GM12878 (cell line): ENCODE measurements around the gene SERINC1. TPM values are rescaled to one million over a fixed set of nuclear protein-coding genes. Genes with fewer than 3 reads are reported as not detected.
A peak's percentile ranks its signal among the peaks of the same experiment; 100 is the strongest.

Experiments
- ATAC-seq: fragments of 200-7000 bp; cut with Tn5 transposase; 3 replicates; pipeline ENCODE4 v1.9.1; 2020; ENCODE audit warnings: mild to moderate bottlenecking, moderate library complexity
- Bru-seq: library from RNA; stranded (reverse); fragments of 400-500 nt; gene quantifications from one replicate; lab custom pipeline; 2021; lab: Mats Ljungman, UMichigan
- BruChase-seq, 2 experiments: library from RNA; stranded (reverse); fragments of 400-500 nt; gene quantifications; one replicate each; lab custom pipeline; 2021; lab: Mats Ljungman, UMichigan
- BruUV-seq: library from RNA; stranded (reverse); fragments of 400-500 nt; replicated peaks from 2 replicates; lab custom pipeline; 2021; lab: Mats Ljungman, UMichigan
- CTCF ChIA-PET: fragments of 300-600 bp; sonication (Branson Sonifier 250); formaldehyde crosslinking; extraction: SDS; loops from one replicate; lab custom pipeline; 2021; ENCODE audit warnings: inconsistent platforms; lab: Yijun Ruan, JAX
- POLR2A ChIA-PET: fragments of 350-600 bp; formaldehyde crosslinking; extraction: SDS; loops from one replicate; lab custom pipeline; 2021; ENCODE audit warnings: inconsistent platforms; lab: Charles Lee
- RAD21 ChIA-PET: fragments of 300-600 bp; sonication (Branson Sonifier 250); formaldehyde crosslinking; loops from one replicate; lab custom pipeline; 2023; ENCODE audit warnings: antibody characterized with exemption; ENCODE audit not compliant: unreplicated experiment; lab: Charles Lee
- SMC1A ChIA-PET: fragments of 300-600 bp; sonication (Branson Sonifier 250); formaldehyde crosslinking; loops from one replicate; lab custom pipeline; 2023; ENCODE audit not compliant: unreplicated experiment, uncharacterized antibody; lab: Charles Lee
- DNase-seq: peaks from one replicate; pipeline ENCODE4 v3.0.0-alpha.2; 2011; ENCODE audit warnings: low read depth, low spot score
- FAIRE-seq: peaks from 3 replicates; lab custom pipeline; 2011; peaks lifted over from hg19 to GRCh38; lab: Jason Lieb, UNC
- H2AFZ ChIP-seq: 2 replicates; pipeline ENCODE4 v1.6.0; 2011; ENCODE audit warnings: low read depth, low read length, control low read depth; ENCODE audit not compliant: control insufficient read depth
- H3K27ac ChIP-seq: 2 replicates; pipeline ENCODE4 v1.5.1; 2011; ENCODE audit warnings: control low read depth; ENCODE audit not compliant: control insufficient read depth, insufficient read depth
- H3K27me3 ChIP-seq, 2 experiments: replicated peaks in 1 of 2; 2 replicates each; pipeline versions ENCODE4 v1.6.0 to v1.6.1; 2011; ENCODE audit warnings: low read length in 1 of 2; ENCODE audit not compliant: control insufficient read depth in 2 of 2, insufficient read depth in 2 of 2
- H3K36me3 ChIP-seq, 2 experiments: 2 replicates each; pipeline ENCODE4 v1.5.1; 2011; ENCODE audit warnings: low read length in 1 of 2; ENCODE audit not compliant: control insufficient read depth in 2 of 2, insufficient read depth in 2 of 2
- H3K4me1 ChIP-seq: 2 replicates; pipeline ENCODE4 v1.6.1; 2011; ENCODE audit warnings: mild to moderate bottlenecking, low read length, moderate library complexity, mixed read lengths; ENCODE audit not compliant: control insufficient read depth, insufficient read depth
- H3K4me2 ChIP-seq: 2 replicates; pipeline ENCODE4 v1.6.0; 2011; ENCODE audit warnings: control low read depth; ENCODE audit not compliant: control insufficient read depth, insufficient read depth
- H3K4me3 ChIP-seq: fragments of 200-600 bp; sonication (generic); 2 replicates; pipeline ENCODE4 v1.5.1; 2016
- H3K79me2 ChIP-seq: 2 replicates; pipeline ENCODE4 v1.6.0; 2011; ENCODE audit warnings: low read length; ENCODE audit not compliant: control insufficient read depth, insufficient read depth
- H3K9ac ChIP-seq: 2 replicates; pipeline ENCODE4 v1.8.0; 2011; ENCODE audit warnings: low read length, control low read depth, mixed read lengths; ENCODE audit not compliant: control insufficient read depth, insufficient read depth
- H3K9me3 ChIP-seq: replicated peaks from 3 replicates; pipeline ENCODE4 v1.5.1; 2011; ENCODE audit warnings: mild to moderate bottlenecking, low read length; ENCODE audit not compliant: control insufficient read depth, insufficient read depth
- H4K20me1 ChIP-seq: 2 replicates; pipeline ENCODE4 v1.6.0; 2011; ENCODE audit not compliant: control insufficient read depth, insufficient read depth
- ASH2L ChIP-seq: fragments of 300-600, 200-600 bp; sonication (generic); IDR thresholded peaks from 2 replicates; pipeline ENCODE4 v1.6.1; 2017; ENCODE audit warnings: low read depth, mild to moderate bottlenecking, borderline replicate concordance
- BACH1 ChIP-seq: fragments of 450-650 bp; IDR thresholded peaks from 2 replicates; pipeline ENCODE4 v1.6.1; 2017; ENCODE audit warnings: mild to moderate bottlenecking, borderline replicate concordance
- CBX5 ChIP-seq: sonication (generic); IDR thresholded peaks from 2 replicates; pipeline ENCODE4 v1.6.1; 2016; ENCODE audit warnings: low read depth, moderate library complexity, mild to moderate bottlenecking, inconsistent platforms
- CEBPZ ChIP-seq: fragments of 150-350 bp; IDR thresholded peaks from 2 replicates; pipeline ENCODE4 v1.6.1; 2016; ENCODE audit warnings: low read depth, low read length
- CHD2 ChIP-seq: IDR thresholded peaks from 2 replicates; pipeline ENCODE4 v1.6.1; 2011; ENCODE audit warnings: low read depth, low read length, improper control_type of control experiment, borderline replicate concordance
- FOXK2 ChIP-seq: fragments of 450-650 bp; IDR thresholded peaks from 2 replicates; pipeline ENCODE4 v1.6.1; 2017; ENCODE audit warnings: mild to moderate bottlenecking, moderate library complexity
- JUNB ChIP-seq: IDR thresholded peaks from 2 replicates; pipeline ENCODE4 v1.6.1; 2016; ENCODE audit warnings: antibody characterized with exemption, mild to moderate bottlenecking
- NFXL1 ChIP-seq: fragments of 450-650 bp; IDR thresholded peaks from 2 replicates; pipeline ENCODE4 v1.6.1; 2017; ENCODE audit warnings: antibody characterized with exemption, mild to moderate bottlenecking, borderline replicate concordance
- RBBP5 ChIP-seq: fragments of 200-600 bp; sonication (generic); conservative IDR thresholded peaks from 2 replicates; pipeline ENCODE4 v1.6.1; 2016
- SIX5 ChIP-seq: IDR thresholded peaks from 2 replicates; pipeline ENCODE4 v1.6.1; 2011; ENCODE audit warnings: mild to moderate bottlenecking, low read depth, low read length, moderate library complexity; ENCODE audit not compliant: severe bottlenecking
- whole genome bisulfite sequencing: methylation state at CpG from one replicate; pipeline ENCODE4 v1.1.6; 2016; ENCODE audit warnings: low lambda C conversion rate; ENCODE audit not compliant: insufficient replicate concordance, insufficient coverage; ENCODE audit errors: missing lambda C conversion rate; 5-methylcytosine and 5-hydroxymethylcytosine counted together
- in situ Hi-C: fragments of 300-500 bp; cut with MboI; formaldehyde crosslinking; loops from 9 replicates; pipeline ENCODE4 v1.14.3; 2018; ENCODE audit warnings: mixed read lengths
- intact Hi-C: fragments of 100-400 bp; cut with micrococcal nuclease; formaldehyde crosslinking; loops from one replicate; pipeline ENCODE4 v1.14.2; 2022; ENCODE audit not compliant: unreplicated experiment
- long read RNA-seq, 2 experiments: library from polyadenylated mRNA; unstranded; transcript quantifications; one replicate each; pipeline ENCODE4 v2.0.0, GENCODE V29; 2019 to 2020
- polyA minus RNA-seq, 3 experiments: library from RNA; depleted of rRNA, polyadenylated mRNA; stranded (reverse); fragments of >200 nt; gene quantifications; 2 replicates each; pipeline ENCODE4 v1.2.3, GENCODE V29; 2011
- polyA plus RNA-seq, 11 experiments: library from polyadenylated mRNA; depleted of rRNA in 4 of 11; unstranded in 6 of 11; stranded (reverse) in 5 of 11; fragments of >200 nt; fragmentation: Nextera tagmentation in 4 of 11; fragmentation: Illumina TruSeq in 1 of 11; extraction: Ambion mirVana in 4 of 11; extraction: Trizol in 1 of 11; gene quantifications; 1 replicate in 1 of 11; 2 replicates in 10 of 11; pipeline versions ENCODE4 v1.2.1 to v1.2.3, GENCODE V29; 2011 to 2016; ENCODE audit warnings: inconsistent platforms in 2 of 11, missing spikeins in 2 of 11, low read depth in 1 of 11
- total RNA-seq, 4 experiments: library from RNA; depleted of rRNA in 3 of 4; stranded (reverse); fragments of >200 nt in 3 of 4; fragmentation: Illumina TruSeq in 1 of 4; extraction: Trizol in 1 of 4; gene quantifications; 2 replicates each; pipeline versions ENCODE4 v1.2.1 to v1.2.3, GENCODE V29; 2013 to 2021
- TF ChIP-seq, protein P1 (sequence below): fragments of 450-650 bp; IDR thresholded peaks from 2 replicates; pipeline ENCODE4 v1.6.1; 2017; ENCODE audit warnings: mild to moderate bottlenecking

Gene SERINC1
- total RNA-seq (2013; cell fraction: nucleolus; rRNA removed) = 58.7 and 59.2 TPM in 2 replicates
- total RNA-seq (2014; rRNA removed) (28.4 and 34.2 TPM in 2 replicates), total RNA-seq (2014; rRNA removed; fragmentation: Illumina TruSeq; extraction: Trizol) (39.9 and 40.2 TPM in 2 replicates), total RNA-seq (2021) (22.3 and 22.7 TPM in 2 replicates), polyA plus RNA-seq (2011; rRNA removed) (45.7 and 73.9 TPM in 2 replicates), polyA plus RNA-seq (2014; fragmentation: Illumina TruSeq; extraction: Trizol) (35.5 and 42.7 TPM in 2 replicates), polyA plus RNA-seq (2014; fragmentation: Nextera tagmentation; extraction: Ambion mirVana) (10 to 100 TPM; 18.5 to 22.5 TPM), polyA plus RNA-seq (2014; rRNA removed) (21.9 and 27.0 TPM in 2 replicates), polyA plus RNA-seq (2016; fragmentation: Nextera tagmentation; extraction: Ambion mirVana) (10 to 100 TPM; 33.8 to 35.5 TPM), polyA minus RNA-seq (2011; rRNA and poly(A)+ RNA removed) (44.4 and 63.1 TPM in 2 replicates), Bru-seq, nascent RNA (percentile 98 among the genes with signal in this experiment), BruChase-seq, experiment 1, labeled RNA remaining after a 6-hour chase (percentile 91 among the genes with signal in this experiment), BruChase-seq, experiment 2, labeled RNA remaining after a 2-hour chase (percentile 97 among the genes with signal in this experiment)
- polyA plus RNA-seq (2011; ENCODE audit: low read depth) = 29.3 TPM
- polyA plus RNA-seq (2011; cell fraction: cytosol; rRNA removed) = 15.7 and 20.0 TPM in 2 replicates
- polyA plus RNA-seq (2011; cell fraction: nucleus; rRNA removed) = 7.5 and 8.0 TPM in 2 replicates
- polyA plus RNA-seq (2012) = 37.1 and 42.4 TPM in 2 replicates
- 19.4 and 19.8 TPM in 2 replicates for polyA minus RNA-seq (2011; cell fraction: cytosol; rRNA and poly(A)+ RNA removed)
- 10.4 and 14.0 TPM in 2 replicates for polyA minus RNA-seq (2011; cell fraction: nucleus; rRNA and poly(A)+ RNA removed)
- long read RNA-seq, experiment 1, transcript SERINC1-201 (10 exons, 3,137 nt) = major isoform, 9 of 14 reads
- long read RNA-seq, experiment 1, partial matches to known transcripts = 5 of 14 reads
- long read RNA-seq, experiment 1, other reads (novel, unspliced or antisense) = 0 of 14 reads
- long read RNA-seq, experiment 2, transcript SERINC1-201 (10 exons, 3,137 nt) = major isoform, 26 of 46 reads
- long read RNA-seq, experiment 2, partial matches to known transcripts = 4 of 46 reads
- long read RNA-seq, experiment 2, other reads (novel, unspliced or antisense) = 16 of 46 reads

DNA sequence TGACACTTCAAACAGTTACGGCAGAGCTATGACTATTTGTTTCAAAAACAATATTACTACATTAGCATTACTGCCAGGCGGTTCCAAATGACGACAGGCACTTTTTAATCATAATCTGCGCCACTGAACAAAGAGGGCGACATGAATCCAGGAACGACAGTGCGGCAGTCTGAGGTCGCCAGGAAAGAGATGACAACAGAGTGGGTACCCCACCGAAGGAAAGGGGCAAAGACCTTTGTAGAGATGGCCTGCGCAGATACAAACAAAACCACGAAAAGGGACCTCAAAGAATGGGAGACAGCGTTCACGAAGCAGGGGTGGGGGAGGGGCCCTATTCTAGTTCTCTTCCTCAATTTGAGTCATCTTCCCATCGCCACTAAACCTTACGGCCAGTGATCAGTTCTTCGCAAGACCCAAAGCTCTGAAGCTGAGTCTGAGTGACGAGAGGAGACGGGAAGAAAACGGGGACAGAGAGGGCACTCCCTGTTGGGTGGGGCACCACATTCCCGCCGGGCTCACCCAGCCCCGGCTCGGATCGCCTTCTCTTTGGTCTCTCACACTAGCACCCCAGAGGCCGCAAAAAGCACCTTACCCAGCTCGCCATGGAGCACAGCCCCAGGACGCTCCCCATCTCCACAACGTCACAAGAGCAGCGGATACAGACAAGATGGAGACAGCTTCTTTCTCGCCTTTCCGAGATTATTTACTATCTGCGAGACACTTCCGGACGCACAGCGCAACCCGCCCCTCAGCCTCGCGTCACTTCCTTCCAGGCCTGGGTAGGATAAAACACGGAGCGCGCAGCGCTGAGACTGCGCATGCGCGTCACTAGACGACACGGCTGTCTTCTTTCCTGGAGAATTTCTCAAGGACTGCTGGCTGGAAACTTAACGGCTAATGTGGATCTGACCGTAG lies at the start of gene SERINC1:
SERINC1 (minus strand) TSS at position 701 of the 915 bp plus-strand sequence; CDS start at position 631, 70 bp downstream.
- H3K4me2 ChIP-seq = peak within 1 kb of the TSS; percentile 81
- H3K4me3 ChIP-seq = peak within 1 kb of the TSS; percentile 92
- in situ Hi-C loops (loop anchor here (25.0 kb wide), 1 partner anchor 1134 kb away; the partner anchor contains the start of gene TBC1D32), intact Hi-C loops (loop anchor here (2.0 to 10.0 kb wide), 3 partner anchors 73 to 243 kb away; partner anchors contain the start of gene HSF2)
- RAD21 ChIA-PET = interaction anchor here (0.8 to 1.3 kb wide), 3 partner anchors 13 to 72 kb away, joined by 3 to 5 read pairs (median 3); partner anchors contain the start of gene HSF2
- H3K4me1 ChIP-seq = no peaks in the 10 kb centered on the region; the same call in 1 of the 2 replicates
- H3K36me3 ChIP-seq = no peaks in the 10 kb centered on the region; a peak in 1 of 4 replicates
- H3K79me2 ChIP-seq = peaks cover 49% of the 10 kb centered on the region
- FAIRE-seq = peak; percentile 92
- peak within 1 kb of the TSS; percentile 100 for H2AFZ ChIP-seq
- POLR2A ChIA-PET = interaction anchor here (0.8 to 2.3 kb wide), 5 partner anchors 14 to 460 kb away, joined by 3 to 11 read pairs (median 3); partner anchors contain the start of gene HSF2
- DNase-seq = peak; percentile 66
- peak; percentile 98 for ATAC-seq
- under 1% methylated on average over 49 of the region's 49 CpGs for WGBS
- SMC1A ChIA-PET = interaction anchor here (0.6 to 2.6 kb wide), 9 partner anchors 20 to 368 kb away, joined by 3 to 9 read pairs (median 4); partner anchors contain the start of gene PKIB
- peak within 1 kb of the TSS; percentile 89 for H3K27ac ChIP-seq
- TSS peak; percentile 79 for BruUV-seq
- H3K9ac ChIP-seq = peak within 1 kb of the TSS; percentile 93
- no peaks in the 10 kb centered on the region for H3K27me3 ChIP-seq
- CTCF ChIA-PET = interaction anchor here (0.6 to 2.2 kb wide), 7 partner anchors 11 to 257 kb away, joined by 3 to 12 read pairs (median 3); no protein-coding TSS in a partner anchor
- H3K9me3 ChIP-seq = no peaks in the 10 kb centered on the region
- no peaks in the 10 kb centered on the region for H4K20me1 ChIP-seq
- no peak for TF ChIP-seq ASH2L
- TF ChIP-seq BACH1 = no peak
- TF ChIP-seq RBBP5 = no peak
- TF ChIP-seq CHD2 = no peak; the same call in 1 of the 2 replicates
- TF ChIP-seq, protein P1, sequence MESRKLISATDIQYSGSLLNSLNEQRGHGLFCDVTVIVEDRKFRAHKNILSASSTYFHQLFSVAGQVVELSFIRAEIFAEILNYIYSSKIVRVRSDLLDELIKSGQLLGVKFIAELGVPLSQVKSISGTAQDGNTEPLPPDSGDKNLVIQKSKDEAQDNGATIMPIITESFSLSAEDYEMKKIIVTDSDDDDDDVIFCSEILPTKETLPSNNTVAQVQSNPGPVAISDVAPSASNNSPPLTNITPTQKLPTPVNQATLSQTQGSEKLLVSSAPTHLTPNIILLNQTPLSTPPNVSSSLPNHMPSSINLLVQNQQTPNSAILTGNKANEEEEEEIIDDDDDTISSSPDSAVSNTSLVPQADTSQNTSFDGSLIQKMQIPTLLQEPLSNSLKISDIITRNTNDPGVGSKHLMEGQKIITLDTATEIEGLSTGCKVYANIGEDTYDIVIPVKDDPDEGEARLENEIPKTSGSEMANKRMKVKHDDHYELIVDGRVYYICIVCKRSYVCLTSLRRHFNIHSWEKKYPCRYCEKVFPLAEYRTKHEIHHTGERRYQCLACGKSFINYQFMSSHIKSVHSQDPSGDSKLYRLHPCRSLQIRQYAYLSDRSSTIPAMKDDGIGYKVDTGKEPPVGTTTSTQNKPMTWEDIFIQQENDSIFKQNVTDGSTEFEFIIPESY = no peak
- TF ChIP-seq SIX5 = no peak
- TF ChIP-seq CEBPZ = 0 out of 2 replicates have a peak, but pooled peaks have one; percentile 19
- TF ChIP-seq FOXK2 = peak; percentile 49
- TF ChIP-seq JUNB = no peak
- 0 out of 2 replicates have a peak, but pooled peaks have one; percentile 60 for TF ChIP-seq CBX5
- TF ChIP-seq NFXL1 = no peak
